ENCODE measurements around the gene CES4A.
A peak's percentile ranks its signal among the peaks of the same experiment; 100 is the strongest.
"Not testable (repeated sequence)": the region's sequence is repeated elsewhere in the genome, so short reads cannot be mapped to it uniquely, and the experiment has no call there.

The CES4A gene

DNA sequence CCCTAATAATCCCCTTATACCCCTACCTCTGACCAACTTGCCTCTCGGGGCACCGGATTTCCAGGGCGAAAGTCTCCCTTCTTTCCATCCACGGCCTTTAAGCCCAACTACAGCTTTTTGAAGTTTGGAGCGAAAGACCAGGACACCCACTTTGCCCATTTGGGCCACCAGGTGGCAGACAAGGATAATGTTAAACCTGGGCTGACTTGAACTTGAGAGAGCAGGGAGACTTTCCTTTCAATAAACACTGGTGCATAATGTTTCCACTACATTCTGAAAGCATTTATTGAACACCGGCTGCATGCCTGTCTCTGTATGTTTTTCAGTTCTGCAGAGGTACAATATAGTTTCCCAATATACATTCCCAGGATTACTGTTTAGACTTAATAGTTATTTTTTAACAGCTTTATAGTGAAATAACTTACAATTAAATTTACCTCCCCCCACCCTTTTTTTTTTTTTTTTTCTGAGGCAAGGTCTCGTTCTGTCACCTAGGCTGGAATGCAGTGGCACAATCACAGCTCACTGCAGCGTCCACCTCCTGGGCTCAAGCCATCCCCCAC lies 34.2 kb upstream of the CES4A start:
- DNase-seq (ENCODE audit: low read depth, low spot score), result peak; percentile 75
- H3K4me3 ChIP-seq (ENCODE audit: low read length), result no peak overlapping the region

DNA sequence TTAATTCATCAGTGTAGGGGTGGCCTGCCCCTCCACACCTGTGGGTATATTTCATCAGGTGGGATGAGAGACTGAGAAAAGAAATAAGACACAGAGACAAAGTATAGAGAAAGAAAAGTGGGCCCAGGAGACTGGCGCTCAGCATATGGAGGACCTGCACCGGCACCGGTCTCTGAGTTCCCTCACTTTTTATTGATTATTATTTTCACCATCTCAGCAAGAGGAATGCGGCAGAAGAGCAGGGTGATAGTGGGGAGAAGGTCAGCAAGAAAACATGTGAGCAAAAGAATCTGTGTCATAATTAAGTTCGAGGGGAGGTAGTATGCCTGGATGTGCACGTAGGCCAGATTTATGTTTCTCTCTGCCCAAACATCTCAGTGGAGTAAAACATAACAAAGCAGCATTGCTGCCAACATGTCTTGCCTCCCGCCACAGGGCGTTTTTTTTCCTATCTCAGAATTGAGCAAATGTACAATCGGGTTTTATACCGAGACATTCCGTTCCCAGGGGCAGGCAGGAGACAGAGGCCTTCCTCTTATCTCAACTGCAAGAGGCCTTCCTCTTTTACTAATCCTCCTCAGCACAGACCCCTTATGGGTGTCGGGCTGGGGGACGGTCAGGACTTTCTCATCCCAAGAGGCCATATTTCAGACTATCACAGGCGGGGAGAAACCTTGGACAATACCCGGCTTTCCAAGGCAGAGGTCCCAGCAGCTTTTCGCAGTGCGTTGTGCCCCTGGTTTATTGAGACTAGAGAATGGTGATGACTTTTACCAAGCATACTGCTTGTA lies 32.8 kb upstream of the CES4A start:
- H3K4me3 ChIP-seq (ENCODE audit: low read length); DNase-seq (ENCODE audit: low read depth, low spot score): not testable (repeated sequence)

DNA sequence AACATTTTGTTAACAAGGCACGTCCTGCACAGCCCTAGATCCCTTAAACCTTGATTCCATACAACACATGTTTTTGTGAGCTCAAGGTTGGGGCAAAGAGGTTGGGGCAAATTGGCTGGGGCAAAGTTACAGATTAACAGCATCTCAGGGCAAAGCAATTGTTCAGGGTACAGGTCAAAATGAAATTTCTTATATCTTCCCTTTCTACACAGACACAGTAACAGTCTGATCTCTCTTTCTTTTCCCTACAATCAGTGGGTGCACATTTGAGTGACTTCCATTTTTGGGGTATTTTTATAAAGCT lies 32.3 kb upstream of the CES4A start:
- not testable (repeated sequence) for H3K4me3 ChIP-seq (ENCODE audit: low read length); DNase-seq (ENCODE audit: low read depth, low spot score)

DNA sequence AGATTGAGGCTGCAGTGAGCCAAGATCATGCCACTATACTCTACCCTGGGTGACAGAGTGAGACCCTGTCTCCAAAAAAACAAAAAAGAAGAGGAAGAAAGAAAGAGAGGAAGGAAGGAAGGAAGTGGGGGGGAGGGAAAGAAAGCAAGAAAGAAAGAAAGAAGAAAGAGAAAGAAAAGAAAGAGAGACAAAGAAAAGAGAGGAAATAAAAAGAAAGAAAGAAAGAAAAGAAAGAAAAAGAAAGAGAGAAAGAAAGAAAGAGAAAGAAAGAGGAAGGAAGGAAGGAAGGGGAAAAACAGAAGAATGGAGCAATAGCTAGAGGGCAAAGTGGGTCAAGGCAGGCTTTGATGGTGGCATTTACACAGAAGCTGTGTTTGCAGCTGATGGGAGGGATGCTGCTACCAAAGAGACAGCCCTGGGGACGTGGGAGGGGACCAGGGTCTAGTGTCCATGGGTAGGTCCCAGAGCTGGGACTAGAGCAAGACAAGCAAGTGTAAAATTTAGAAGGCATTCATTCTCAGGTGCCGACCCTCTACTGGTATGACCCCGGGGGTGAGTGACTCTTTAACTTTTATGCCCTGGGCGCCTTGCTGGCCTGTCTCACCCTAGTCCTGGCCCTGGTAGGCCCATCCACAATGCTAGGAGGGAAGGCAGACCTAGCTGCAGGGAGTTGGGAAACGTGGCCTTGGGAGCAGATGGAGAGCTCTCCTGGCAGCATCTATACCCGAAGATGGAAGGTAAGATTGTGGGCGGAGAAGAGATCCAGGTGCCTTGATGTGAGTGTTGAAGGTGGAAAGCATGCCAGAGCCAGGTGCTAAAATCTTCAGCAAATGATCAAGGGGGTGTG lies 29.3 kb upstream of the CES4A start:
- DNase-seq (ENCODE audit: low read depth, low spot score), result no peak
- no peak overlapping the region for H3K4me3 ChIP-seq (ENCODE audit: low read length)

DNA sequence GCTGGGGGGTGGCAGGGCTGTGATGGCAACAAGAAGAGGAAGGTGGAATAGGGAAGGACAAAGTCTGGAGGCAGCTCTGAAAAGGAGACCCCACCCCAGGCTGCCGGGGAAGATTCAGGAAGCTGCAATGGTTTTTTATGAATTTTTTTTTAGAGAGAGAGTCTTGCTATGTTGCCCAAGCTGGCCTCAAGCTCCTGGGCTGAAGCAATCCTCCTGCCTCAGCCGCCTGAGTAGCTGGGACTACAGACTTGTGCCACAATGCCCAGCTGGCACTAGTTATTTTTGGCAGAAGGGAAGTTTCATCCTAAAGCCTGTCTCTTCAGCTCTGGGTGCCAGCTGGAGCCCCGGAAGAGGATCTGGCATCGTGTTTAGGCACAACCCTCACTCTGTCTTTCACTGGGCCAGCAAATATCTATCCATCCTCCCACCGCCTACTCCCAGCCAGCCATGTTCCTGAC lies 28.7 kb upstream of the CES4A start:
- no peak overlapping the region for H3K4me3 ChIP-seq (ENCODE audit: low read length)
- no peak for DNase-seq (ENCODE audit: low read depth, low spot score)

DNA sequence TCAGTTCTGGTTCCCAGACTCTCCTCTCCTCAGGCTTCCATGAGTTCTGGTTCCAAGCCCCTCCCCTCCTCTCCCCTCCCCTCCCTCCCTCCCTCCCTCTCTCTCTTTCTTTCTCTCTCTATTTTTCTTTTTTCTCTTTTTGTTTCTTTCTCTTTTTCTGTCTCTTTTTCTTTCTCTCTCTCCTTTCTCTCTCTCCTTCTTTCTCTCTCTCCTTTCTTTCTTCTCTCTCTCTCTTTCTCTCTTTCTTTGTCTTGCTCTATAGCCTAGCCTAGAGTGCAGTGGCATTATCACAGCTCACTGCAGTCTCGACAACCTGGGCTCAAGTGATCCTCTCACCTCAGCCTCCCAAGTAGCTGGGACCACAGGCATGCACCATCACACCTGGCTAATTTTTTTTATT lies 28.1 kb upstream of the CES4A start:
- no peak overlapping the region for H3K4me3 ChIP-seq (ENCODE audit: low read length)
- no peak for DNase-seq (ENCODE audit: low read depth, low spot score)

DNA sequence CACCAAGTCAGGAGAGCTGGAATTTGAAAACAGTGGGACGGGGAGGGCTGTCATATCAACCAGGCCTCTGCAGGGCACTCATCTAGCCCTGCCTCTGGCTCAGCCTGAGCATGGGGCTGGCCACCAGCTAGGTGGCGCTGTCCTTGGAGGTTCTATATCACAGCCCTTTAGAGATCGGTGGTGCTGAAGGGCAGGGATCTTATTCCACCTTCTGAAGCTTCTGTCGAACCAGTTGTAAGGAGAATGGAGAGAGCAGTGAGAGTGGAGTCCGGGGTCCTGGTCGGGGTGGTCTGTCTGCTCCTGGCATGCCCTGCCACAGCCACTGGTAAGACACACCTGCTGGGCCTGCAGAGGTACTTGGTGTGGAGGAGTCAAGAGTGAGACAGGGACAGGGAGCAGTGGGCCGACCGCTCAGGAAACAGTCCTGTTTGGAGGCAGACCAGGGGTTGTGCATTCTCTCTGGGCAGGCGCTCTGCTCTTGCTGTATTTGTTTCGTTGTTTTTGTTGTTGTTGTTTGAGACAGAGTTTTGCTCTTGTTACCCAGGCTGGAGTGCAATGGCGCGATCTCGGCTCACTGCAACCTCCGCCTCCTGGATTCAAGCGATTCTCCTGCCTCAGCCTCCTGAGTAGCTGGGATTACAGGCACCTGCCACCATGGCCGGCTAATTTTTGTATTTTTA lies 27.2 kb upstream of the CES4A start, which contains the start of gene CES3:
Gene CES3 (plus strand): TSS at position 202 of the 680 bp plus-strand sequence. CDS start 42 bp downstream, at position 244.
- peak; percentile 83 for DNase-seq (ENCODE audit: low read depth, low spot score)
- peak within 1 kb of the TSS; percentile 82 for H3K4me3 ChIP-seq (ENCODE audit: low read length)

DNA sequence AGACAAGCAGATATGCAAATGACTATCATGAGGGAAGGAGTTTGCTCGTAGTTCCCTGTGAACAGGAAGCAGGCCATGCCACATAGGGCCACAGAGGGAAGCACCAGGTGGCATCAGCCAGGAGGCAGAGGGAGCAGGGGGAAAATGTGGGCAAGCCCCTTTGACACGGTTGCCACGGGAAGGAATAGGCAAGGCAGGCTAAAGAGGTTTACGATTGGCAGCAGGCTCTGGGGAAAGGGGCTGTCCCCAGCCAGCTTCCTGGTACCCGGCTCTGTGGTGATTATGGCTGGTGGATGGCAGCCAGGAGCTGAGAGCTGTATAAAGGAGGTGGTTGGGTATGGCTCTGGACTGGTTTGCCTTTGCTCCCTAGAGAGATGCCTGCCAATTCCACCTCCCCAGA lies 26.5 kb upstream of the CES4A start:
- DNase-seq (ENCODE audit: low read depth, low spot score), result peak; percentile 26
- peak overlapping the region; percentile 82 for H3K4me3 ChIP-seq (ENCODE audit: low read length)

DNA sequence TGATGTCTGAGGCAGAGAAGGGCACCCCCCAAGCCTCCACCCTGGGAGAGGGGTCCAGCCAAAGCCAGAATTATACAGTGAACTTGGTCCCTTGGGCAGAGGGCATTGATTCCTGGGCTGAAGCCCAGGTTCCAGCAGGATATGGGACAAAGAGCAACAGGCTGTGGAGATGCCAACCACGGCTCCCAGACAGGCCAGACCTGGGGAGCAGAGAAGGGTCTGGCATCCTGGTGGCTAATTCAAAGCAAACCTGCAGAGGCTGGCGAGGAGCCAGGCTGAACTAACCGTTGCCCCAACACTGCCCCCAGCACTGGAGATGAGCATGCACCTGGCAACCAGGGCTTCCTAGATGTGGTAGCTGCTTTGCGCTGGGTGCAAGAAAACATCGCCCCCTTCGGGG lies 24.3 kb upstream of the CES4A start:
- no peak for DNase-seq (ENCODE audit: low read depth, low spot score)
- no peak overlapping the region for H3K4me3 ChIP-seq (ENCODE audit: low read length)

DNA sequence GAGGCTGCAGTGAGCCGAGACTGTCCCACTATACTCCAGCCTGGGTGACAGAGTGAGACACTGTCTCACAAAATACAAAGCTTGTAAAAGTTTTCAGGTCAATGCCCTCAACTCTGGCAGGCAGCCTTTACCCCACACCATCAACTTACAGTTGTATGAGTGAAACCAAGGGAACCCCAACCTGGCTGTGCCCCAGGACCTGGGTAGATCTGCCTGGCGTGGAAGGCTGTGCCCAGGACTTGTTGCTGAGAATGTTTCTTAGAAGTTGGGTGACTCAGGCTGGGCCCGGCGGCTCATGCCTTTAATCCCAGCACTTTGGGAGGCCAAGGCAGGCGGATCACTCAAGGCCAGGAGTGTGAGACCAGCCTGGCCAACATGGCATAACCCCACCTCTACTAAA lies 19.5 kb upstream of the CES4A start:
- no peak for DNase-seq (ENCODE audit: low read depth, low spot score)
- H3K4me3 ChIP-seq (ENCODE audit: low read length), result no peak overlapping the region

DNA sequence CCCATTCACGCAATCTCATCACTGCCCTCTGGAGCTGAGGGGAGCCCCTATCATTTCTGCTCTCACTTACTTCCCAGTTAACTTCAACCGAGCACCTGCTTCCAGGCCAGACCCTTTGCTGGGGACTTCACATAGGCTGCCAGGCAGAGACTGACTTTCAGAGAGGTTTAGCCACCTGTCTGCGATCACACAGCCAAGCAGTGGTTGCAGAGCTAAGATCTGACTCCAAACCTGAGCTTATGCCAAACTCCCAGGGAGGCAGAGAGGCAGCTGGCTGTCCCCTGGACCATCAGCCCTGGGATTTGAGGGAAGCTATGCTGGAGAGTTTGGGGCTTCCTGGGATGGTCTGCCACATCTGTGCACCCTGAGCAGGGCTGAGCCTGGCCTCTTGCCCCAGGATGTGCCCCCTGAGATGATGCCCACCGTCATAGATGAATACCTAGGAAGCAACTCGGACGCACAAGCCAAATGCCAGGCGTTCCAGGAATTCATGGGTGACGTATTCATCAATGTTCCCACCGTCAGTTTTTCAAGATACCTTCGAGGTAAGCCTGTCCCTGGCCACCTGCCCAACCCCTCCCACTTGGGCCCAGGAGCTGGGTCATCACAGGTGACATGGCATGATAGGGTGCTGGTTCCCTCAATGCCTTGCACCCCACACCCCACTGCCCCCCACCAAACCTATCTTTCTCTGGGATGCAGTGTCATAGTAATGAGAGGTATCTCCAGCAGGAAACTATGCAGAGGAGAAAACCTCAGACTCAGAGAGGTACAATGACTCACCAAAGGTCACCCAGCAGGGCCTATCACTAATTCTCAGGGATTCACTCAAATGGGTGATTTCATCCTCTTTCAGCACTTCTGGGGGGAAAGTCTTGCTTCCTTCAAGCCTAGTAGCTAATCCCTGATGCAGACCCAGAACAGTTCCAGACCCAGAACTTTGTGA lies 17.3 kb upstream of the CES4A start:
- DNase-seq (ENCODE audit: low read depth, low spot score), result no peak

DNA sequence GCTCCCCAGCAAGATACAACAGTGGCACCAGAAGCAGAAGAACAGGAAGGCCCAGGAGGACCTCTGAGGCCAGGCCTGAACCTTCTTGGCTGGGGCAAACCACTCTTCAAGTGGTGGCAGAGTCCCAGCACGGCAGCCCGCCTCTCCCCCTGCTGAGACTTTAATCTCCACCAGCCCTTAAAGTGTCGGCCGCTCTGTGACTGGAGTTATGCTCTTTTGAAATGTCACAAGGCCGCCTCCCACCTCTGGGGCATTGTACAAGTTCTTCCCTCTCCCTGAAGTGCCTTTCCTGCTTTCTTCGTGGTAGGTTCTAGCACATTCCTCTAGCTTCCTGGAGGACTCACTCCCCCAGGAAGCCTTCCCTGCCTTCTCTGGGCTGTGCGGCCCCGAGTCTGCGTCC lies 15.4 kb upstream of the CES4A start:
- H3K4me3 ChIP-seq (ENCODE audit: low read length), result no peak overlapping the region
- DNase-seq (ENCODE audit: low read depth, low spot score), result no peak

More for the DNA sequence above, 17.3 kb upstream of the CES4A start:
- H3K4me3 ChIP-seq (ENCODE audit: low read length), result no peak overlapping the region

DNA sequence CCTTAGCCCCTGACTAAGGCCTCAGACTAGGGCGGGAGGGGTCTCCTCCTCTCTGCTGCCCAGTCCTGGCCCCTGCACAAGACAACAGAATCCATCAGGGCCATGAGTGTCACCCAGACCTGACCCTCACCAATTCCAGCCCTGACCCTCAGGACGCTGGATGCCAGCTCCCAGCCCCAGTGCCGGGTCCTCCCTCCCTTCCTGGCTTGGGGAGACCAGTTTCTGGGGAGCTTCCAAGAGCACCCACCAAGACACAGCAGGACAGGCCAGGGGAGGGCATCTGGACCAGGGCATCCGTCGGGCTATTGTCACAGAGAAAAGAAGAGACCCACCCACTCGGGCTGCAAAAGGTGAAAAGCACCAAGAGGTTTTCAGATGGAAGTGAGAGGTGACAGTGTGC lies 14.7 kb upstream of the CES4A start:
- no peak for DNase-seq (ENCODE audit: low read depth, low spot score)

DNA sequence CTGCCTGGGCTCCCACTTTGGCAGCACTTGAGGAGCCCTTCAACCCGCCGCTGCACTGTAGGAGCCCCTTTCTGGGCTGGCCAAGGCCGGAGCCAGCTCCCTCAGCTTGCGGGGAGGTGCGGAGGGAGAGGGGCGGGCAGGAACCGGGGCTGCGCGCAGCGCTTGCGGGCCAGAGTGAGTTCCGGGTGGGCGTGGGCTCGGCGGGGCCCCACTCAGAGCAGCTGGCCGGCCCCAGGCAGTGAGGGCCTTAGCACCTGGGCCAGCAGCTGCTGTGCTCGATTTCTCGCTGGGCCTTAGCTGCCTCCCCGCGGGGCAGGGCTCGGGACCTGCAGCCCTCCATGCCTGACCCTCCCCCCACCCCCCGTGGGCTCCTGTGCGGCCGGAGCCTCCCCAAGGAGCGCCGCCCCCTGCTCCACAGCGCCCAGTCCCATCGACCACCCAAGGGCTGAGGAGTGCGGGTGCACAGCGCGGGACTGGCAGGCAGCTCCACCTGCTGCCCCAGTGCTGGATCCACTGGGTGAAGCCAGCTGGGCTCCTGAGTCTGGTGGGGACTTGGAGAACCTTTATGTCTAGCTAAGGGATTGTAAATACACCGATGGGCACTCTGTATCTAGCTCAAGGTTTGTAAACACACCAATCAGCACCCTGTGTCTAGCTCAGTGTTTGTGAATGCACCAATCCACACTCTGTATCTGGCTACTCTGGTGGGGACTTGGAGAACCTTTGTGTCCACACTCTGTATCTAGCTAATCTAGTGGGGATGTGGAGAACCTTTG lies 14.0 kb upstream of the CES4A start:
- H3K4me3 ChIP-seq (ENCODE audit: low read length); DNase-seq (ENCODE audit: low read depth, low spot score): not testable (repeated sequence)

More for the DNA sequence above, 14.7 kb upstream of the CES4A start:
- no peak overlapping the region for H3K4me3 ChIP-seq (ENCODE audit: low read length)

DNA sequence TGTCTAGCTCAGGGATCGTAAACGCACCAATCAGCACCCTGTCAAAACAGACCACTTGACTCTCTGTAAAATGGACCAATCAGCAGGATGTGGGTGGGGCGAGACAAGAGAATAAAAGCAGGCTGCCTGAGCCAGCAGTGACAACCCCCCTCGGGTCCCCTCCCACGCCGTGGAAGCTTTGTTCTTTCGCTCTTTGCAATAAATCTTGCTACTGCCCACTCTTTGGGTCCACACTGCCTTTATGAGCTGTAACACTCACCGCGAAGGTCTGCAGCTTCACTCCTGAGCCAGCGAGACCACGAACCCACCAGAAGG lies 13.5 kb upstream of the CES4A start:
- not testable (repeated sequence) for H3K4me3 ChIP-seq (ENCODE audit: low read length)

DNA sequence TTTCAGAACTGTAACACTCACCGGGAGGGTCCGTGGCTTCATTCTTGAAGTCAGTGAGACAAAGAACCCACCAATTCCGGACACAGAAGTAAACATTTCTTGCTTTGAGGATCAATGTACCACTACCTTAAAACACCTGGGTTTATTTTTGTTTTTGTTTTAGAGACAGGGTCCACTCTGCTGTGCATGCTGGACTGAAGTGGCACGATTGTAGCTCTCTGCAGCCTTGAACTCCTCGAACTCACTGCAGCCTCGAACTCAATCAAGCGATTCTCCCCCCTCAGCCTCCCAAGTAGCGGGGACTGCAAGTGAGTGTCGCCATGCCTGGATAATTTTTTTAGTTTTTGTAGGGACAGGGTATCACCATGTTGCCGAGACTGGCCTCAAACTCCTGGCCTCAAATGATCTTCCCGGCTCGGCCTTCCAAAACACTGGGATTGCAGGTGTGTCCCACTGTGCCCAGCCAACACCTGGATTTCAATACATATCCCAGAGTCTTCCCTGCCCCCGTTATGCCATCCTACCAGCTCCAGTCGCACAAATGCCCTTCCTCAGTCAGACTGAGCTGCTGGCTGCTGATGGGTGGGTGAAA lies 13.0 kb upstream of the CES4A start:
- DNase-seq (ENCODE audit: low read depth, low spot score), result no peak
- H3K4me3 ChIP-seq (ENCODE audit: low read length), result no peak overlapping the region

More for the DNA sequence above, 13.5 kb upstream of the CES4A start:
- peak; percentile 31 for DNase-seq (ENCODE audit: low read depth, low spot score)

DNA sequence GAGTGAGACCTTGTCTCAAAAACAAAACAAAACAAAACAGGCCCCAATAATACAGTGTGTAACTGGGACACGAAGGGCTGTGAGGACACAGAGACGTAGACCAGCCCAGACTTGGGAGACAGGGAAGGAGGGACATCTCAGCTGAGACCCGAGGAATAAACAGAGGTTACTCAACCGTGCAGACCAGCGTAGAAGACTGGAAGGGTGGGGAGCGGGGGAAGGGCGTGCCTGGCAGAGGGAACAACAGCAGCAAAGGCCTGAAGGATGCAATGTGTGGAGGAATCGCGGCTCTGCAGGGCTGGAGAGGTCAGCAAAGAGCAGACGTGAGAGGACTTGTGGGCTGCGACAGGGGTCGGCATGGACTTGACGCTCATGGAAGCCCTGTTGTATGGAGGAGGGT lies 11.6 kb upstream of the CES4A start:
- no peak overlapping the region for H3K4me3 ChIP-seq (ENCODE audit: low read length)

More for the DNA sequence above, 11.6 kb upstream of the CES4A start:
- no peak for DNase-seq (ENCODE audit: low read depth, low spot score)

Data from Jurkat, Clone E6-1 (cell line).